ENCODE results near the gene PRSS33.

PRSS33 gene

GRCh38 chr16:2799859-2800226, 12.5 kb upstream of the PRSS33 start:
- in situ Hi-C loops (cut with HindIII; ENCODE audit: low sequenced_read_pairs), result no loop called here

- in situ Hi-C loops (cut with HindIII; ENCODE audit: low sequenced_read_pairs), result no loop called here
These were observed 12.0 kb upstream of the PRSS33 start for GRCh38 chr16:2799205-2799858.

GRCh38 chr16:2798723-2799204, 11.4 kb upstream of the PRSS33 start:
- in situ Hi-C loops (cut with HindIII; ENCODE audit: low sequenced_read_pairs), result no loop called here

DNA sequence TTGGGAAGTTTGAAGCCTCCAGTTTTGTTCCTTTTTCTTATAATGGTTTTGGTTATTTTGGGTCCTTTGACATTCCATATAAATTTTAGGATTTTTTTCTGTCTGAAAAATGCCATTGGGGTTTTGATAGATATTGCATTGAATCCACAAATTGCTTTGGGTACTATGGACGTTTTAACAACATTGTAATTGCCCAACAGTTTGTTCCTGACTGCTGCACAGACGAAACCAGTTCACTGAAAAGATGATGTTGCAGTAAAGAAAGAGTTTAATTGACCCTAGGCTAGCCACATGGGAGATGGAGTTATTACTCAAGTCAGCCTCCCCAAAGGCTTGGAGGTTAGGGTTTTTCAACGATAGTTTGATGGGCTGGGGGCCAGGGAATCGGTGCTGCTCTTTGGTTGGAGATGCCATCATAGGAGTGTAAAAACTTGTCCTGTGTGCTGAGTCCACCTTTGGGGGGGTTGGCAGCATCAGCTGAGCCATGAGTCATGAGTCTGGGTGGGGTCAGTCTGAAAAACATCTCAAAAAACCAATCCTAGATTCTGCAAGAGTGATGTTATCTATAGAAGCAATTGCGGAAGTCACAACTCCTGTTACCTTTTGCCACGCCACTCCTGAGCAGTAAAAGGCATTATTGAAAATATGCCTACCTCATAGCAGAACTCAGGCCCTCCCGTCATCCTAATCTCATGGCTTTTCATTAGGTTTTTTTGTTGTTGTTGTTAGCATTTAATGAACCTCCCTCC, 8.2 kb upstream of the PRSS33 start:
- in situ Hi-C loops (cut with HindIII; ENCODE audit: low sequenced_read_pairs), result no loop called here

GRCh38 chr16:2792940-2793339, 5.6 kb upstream of the PRSS33 start:
- in situ Hi-C loops (cut with HindIII; ENCODE audit: low sequenced_read_pairs), result no loop called here

GRCh38 chr16:2791174-2791573, 3.8 kb upstream of the PRSS33 start:
- in situ Hi-C loops (cut with HindIII; ENCODE audit: low sequenced_read_pairs), result no loop called here

GRCh38 chr16:2790631-2791030, 3.3 kb upstream of the PRSS33 start:
- in situ Hi-C loops (cut with HindIII; ENCODE audit: low sequenced_read_pairs), result no loop called here

DNA sequence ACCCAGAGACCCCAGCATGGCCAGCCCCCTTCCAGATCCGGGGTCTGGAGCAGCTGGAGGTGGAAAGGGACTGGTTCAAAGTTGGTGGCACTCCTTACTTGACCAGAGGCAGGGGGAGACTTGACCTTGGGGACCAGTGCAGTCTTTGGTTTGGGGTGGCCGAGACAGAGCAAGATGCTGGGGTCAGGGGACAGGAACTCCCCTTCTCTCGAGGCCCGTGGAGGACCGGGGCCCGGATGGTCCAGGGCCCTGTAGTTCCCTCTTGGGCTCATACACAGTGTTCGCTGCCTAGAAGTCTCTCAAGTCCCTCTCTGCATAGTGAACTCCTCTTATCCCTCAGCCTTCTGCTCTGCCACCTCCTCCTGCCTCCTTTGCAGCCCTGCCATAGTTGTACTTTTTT, 601 bp upstream of the PRSS33 start:
- in situ Hi-C loops (cut with HindIII; ENCODE audit: low sequenced_read_pairs), result no loop called here

DNA sequence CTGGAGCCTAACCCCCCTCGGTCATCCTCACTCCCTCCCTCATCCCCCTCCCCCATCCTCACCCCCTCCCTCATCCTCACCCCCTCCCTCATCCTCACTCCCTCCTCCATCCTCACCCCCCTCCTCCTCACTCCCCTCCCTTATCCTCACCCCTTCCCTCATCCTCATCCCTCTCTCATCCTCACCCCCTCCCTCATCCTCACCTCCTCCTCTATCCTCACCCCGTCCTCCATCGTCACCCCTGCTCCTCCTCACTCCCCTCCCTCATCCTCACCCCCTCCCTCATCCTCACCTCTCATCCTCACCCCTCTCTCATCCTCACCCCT, 571 bp downstream of the PRSS33 start:
- in situ Hi-C loops (cut with HindIII; ENCODE audit: low sequenced_read_pairs), result no loop called here

GRCh38 chr16:2786061-2786825, 1.1 kb downstream of the PRSS33 start:
- in situ Hi-C loops (cut with HindIII; ENCODE audit: low sequenced_read_pairs), result no loop called here

GRCh38 chr16:2785101-2785991, 2.0 kb downstream of the PRSS33 start:
- in situ Hi-C loops (cut with HindIII; ENCODE audit: low sequenced_read_pairs), result no loop called here

GRCh38 chr16:2784358-2785100, 2.8 kb downstream of the PRSS33 start:
- in situ Hi-C loops (cut with HindIII; ENCODE audit: low sequenced_read_pairs), result no loop called here

DNA sequence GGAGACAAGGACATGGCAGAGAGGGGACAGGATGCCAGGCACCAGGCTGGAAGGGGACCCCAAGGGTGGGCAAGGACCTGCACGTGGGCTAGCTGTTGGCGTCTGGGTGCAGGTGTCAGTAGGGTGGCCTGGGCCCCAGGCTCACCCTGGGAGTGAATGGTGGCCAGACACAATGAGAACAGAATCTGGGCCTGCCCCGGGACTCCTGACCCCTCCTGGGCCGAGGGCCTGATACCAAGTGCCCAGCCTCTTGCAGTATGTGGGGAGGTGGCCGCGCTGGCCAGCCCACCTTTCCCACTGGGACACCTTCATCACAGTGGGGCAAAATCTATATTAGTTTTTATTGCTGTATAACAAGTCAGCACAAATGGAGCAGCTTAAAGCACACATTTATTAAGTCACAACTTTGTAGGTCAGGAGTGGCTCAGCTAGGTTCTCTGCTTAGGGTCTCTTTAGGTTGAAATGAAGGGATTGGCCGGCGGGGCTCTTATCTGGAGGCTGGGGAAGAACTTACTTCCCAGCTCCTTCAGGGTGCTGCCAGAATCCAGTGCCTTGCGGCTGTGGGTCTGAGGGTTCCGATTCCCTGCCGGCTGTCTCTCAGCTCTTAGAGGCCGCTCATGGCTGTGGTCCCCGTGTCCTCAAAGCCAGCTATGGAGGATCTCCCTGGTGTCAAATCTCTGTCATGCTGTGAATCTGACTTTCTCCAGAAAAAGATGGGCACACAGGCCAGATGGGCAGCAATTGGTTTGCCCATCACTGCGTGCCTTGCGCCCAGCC, 3.6 kb downstream of the PRSS33 start:
- in situ Hi-C loops (cut with HindIII; ENCODE audit: low sequenced_read_pairs), result no loop called here

- in situ Hi-C loops (cut with HindIII; ENCODE audit: low sequenced_read_pairs), result no loop called here
These were observed 4.6 kb downstream of the PRSS33 start for GRCh38 chr16:2782583-2783351.

DNA sequence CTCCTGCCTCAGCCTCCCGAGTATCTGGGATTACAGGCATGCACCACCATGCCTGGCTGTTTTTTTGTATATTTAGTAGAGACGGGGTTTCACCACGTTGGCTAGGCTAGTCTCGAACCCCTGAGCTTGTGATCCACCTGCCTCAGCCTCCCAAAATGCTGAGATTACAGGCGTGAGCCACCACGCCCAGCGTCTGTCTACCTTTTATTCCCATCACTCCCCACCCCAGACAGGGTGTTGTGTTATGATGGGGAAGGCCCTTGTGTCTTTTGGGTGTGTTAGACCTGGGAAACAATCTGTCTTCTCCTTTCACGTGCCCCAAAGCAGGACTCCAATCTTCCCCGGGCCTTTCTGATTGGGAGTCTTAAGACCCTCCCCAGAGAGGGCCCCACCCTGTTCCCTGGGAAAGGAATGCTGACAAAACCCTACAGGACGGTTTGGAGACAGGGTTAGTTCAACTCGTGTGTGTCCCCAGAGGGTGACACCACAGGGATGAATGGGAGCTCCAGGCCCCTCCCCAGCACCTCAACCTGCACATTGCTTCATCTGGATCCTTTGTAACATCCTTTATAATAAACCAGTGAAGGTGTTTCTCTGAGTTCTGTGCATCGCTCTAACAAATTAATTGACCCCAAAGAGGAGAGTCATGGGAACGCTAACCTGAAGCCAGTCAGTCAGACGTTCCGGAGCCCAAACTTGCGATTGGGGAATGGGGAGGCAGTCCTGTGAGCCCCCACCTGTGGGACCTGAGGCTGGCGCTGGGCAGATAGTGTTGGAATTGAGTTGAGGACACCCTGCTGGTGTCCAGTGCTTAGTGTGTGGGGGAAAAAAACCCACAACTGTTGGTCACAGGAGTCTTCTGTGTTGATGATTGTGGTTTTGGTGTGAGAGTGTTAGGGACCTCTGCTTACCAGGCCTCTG, 7.1 kb downstream of the PRSS33 start:
- in situ Hi-C loops (cut with HindIII; ENCODE audit: low sequenced_read_pairs), result no loop called here

GRCh38 chr16:2779151-2779920, 8.0 kb downstream of the PRSS33 start:
- in situ Hi-C loops (cut with HindIII; ENCODE audit: low sequenced_read_pairs), result no loop called here

DNA sequence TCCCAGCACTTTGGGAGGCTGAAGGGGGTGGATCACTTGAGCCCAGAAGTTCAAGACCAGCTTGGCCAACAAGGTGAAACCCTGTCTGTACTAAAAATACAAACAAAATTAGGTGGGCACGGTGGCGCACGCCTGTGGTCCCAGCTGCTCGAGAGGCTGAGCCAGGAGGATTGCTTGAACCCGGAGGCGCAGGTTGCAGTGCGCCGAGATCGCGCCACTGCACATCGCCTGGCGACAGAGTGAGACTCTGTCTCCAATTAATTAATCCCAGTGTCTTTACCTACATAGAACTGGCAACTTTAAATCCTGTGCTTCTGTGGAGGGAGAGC, 8.8 kb downstream of the PRSS33 start:
- in situ Hi-C loops (cut with HindIII; ENCODE audit: low sequenced_read_pairs), result no loop called here

Data from DLD1 (cell line).